HG03064 (cell line): ENCODE measurements around the gene HSPG2.

Source experiments
- ATAC-seq: cut with Tn5 transposase; IDR thresholded peaks from one replicate; pipeline ENCODE4 v1.9.1; 2021; ENCODE audit warnings: low read depth; ENCODE audit not compliant: unreplicated experiment

The HSPG2 gene

GRCh38 chr1:21775985-21776562, 161.0 kb downstream of the HSPG2 start:
- ATAC-seq, result no peak

- no peak for ATAC-seq
These were observed 161.6 kb downstream of the HSPG2 start for GRCh38 chr1:21775550-21775914.

GRCh38 chr1:21774835-21775549, 162.1 kb downstream of the HSPG2 start:
- no peak for ATAC-seq

GRCh38 chr1:21773585-21773984, 163.5 kb downstream of the HSPG2 start:
- no peak for ATAC-seq
